ENCODE data around the gene DYRK3.

Gene DYRK3

GRCh38 chr1:206686478-206687249 lies 51.3 kb downstream of the DYRK3 start:
- H3K4me3 ChIP-seq, result peak overlapping the region; percentile 98
- peak overlapping the region; percentile 98 to 100 for H3K27ac ChIP-seq
- TF ChIP-seq CTCF (IDR thresholded peaks at IDR 0.05), result no peak
- no peak for DNase-seq (ENCODE audit: low spot score)

- peak overlapping the region; percentile 98 to 100 for H3K27ac ChIP-seq
- DNase-seq (ENCODE audit: low spot score), result no peak
- peak overlapping the region; percentile 98 for H3K4me3 ChIP-seq
- no peak for TF ChIP-seq CTCF (IDR thresholded peaks at IDR 0.05)
These were observed 52.0 kb downstream of the DYRK3 start for GRCh38 chr1:206687251-206687914.

- H3K27ac ChIP-seq, result peak overlapping the region; percentile 98 to 100
- peak overlapping the region; percentile 98 for H3K4me3 ChIP-seq
- DNase-seq (ENCODE audit: low spot score), result no peak
- no peak for TF ChIP-seq CTCF (IDR thresholded peaks at IDR 0.05)
These were observed 52.6 kb downstream of the DYRK3 start for GRCh38 chr1:206687915-206688442.

- no peak for TF ChIP-seq CTCF (IDR thresholded peaks at IDR 0.05)
- H3K4me3 ChIP-seq, result no peak overlapping the region
- H3K27ac ChIP-seq, result no peak overlapping the region
- DNase-seq (ENCODE audit: low spot score), result no peak
These were observed 55.2 kb downstream of the DYRK3 start for GRCh38 chr1:206690516-206690915.

GRCh38 chr1:206691604-206692003 lies 56.3 kb downstream of the DYRK3 start:
- no peak for TF ChIP-seq CTCF (IDR thresholded peaks at IDR 0.05)
- H3K27ac ChIP-seq, result peak overlapping the region in 1 of 2 donors; percentile 91
- H3K4me3 ChIP-seq, result peak overlapping the region; percentile 19
- no peak for DNase-seq (ENCODE audit: low spot score)

GRCh38 chr1:206693029-206693428 lies 57.7 kb downstream of the DYRK3 start:
- no peak for TF ChIP-seq CTCF (IDR thresholded peaks at IDR 0.05)
- H3K4me3 ChIP-seq, result peak overlapping the region; percentile 52
- peak overlapping the region; percentile 87 to 91 for H3K27ac ChIP-seq
- DNase-seq (ENCODE audit: low spot score), result peak; percentile 88
